Limb (tissue), 2 donors: ENCODE measurements around the gene MACROH2A1.

Experiments
- DNase-seq, 2 donors: peaks; one replicate each; pipeline ENCODE4 v3.0.0-alpha.2; 2016; ENCODE audit errors: extremely low spot score in 2 of 2

MACROH2A1 gene

DNA sequence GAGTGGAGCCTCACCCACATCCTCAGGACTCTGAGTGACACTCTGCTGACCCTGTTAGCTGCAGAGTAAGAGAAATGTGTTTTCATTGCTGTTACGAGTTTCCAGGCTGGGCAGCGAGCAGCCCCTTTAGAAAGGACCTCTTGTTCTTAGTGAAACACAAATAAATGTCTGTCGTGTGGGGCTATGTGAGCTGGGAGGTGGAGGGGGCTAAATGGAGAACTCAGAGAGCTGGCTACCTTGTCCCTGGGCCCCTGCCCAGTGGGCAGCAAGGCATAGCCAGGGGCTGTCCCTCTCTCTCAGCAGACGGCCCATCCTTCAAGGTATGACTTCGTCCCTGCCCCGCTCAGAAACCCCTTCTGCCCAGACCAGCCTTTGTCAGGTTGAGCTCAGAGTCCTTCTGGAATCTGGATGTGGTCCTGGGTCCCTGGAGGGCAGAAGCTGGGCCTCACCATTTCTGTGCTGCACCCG lies 38.0 kb upstream of the MACROH2A1 start:
- DNase-seq: peak in 1 of 2 donors; percentile 60

DNA sequence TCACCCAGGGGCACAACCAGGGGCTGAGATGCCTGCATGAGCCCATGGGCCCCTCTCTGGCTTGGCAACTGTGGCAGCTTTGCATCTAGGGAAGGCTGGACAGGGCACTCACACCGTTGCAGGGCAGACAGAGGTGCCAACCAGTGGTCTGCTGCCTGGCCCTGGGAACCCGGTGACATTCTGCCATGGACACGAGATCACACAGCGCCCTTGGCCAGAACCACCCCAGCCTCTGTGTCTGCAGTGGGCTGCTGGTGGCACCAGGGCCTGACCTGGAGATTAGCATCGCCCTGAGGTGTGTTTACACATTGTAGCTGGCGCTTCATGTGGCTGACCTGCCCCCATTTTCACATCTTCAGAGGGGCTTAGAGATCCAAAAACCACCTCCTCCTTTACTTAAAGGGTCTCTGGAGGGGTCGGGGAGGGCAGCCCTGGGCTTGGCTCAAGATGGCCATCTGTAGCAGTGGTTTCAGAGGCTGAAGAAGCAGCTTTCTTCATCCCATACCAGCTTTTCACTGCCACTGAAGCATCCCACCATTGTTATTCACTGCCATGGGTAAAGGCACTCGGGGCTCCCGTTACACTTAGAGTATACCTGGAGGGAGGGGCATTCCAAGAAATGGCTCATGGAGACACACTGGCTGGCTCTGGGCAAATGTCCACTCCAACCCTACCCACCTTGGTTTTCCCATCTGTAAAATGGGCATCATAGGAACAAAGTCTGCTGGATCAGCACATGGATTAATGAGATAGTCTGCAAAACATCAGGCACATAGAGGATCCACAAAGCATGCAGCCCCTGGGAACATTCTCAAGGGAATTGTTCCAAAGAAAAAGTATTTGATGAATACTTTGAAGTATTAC lies 36.7 kb upstream of the MACROH2A1 start:
- DNase-seq: peak in 1 of 2 donors; percentile 25

DNA sequence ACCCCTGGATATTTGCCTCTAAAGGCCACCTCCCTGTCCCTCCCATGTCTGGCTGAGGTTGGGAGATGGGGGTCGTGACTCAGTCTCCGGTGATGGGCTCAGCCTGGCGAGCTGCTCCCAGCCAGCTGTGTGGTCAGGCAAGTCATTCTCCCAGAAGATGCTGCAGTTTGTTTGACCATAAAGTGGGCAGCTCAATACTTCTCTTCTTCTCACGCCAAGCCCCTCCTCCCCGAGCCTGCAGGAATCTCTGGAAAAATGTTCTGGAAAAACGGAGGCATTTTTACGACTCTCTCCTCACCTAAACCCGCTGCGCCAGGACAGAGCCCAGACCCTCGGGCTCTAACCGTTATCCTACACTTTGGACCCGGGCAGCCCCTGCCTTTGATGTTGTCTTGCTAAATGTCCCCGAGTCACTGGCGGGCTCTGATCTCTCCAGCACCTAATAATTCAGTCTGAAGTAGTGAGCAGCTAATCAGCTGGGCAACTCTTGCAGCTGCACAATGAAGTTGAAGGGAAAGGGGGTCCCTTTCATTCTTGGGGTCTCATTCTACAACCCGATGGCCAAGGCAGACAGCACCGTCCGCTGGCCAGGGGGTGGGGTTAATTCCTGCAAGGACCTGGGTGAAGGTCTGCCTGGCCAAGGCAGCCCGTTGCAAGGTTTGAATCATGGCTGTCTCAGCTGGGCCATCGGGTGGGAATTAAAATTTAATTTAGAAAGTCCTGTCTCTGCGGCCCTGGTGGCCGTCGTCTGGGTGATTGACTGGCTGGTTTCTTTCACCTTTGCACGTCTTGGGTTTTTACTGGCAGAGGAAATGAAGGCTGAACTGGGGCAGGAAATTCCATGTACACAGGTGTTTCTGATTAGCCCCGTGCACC lies 35.8 kb upstream of the MACROH2A1 start:
- DNase-seq: peak in 1 of 2 donors; percentile 41

DNA sequence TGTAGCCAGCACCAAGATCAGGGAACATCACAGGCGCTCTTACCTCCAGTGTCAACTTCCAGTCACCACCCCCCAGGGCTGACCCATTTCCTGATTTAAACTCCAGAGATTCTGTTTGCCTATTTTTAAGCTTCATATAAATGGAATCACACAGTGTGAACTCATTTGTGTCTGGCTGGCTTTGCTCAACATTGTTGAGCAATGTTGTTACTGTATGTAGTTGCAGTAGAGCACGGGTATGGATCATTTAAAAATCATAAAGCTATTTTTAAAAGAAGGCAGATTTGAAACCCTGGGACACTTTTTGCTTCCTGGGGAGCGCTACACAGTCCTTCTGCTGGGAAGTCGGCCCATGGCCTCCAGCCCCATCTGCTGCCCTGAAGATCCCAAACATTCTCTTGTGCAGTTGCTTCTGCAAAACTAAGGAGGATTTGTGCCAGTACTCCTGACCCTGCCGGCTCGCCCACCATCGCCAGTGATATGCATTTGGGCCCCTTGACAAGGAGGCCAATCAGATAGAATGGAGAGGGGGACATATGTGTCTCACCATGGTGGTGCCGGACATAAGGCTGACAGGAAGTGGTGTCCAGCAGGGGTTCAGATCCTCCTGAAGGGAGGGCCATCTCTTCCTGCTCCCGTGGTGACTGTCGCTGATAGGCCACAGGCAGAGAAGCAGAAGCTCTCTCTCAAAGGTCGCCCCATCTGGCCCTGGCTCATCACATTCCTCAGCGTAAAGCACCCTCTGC lies 34.8 kb upstream of the MACROH2A1 start:
- DNase-seq: peak in 1 of 2 donors; percentile 32

DNA sequence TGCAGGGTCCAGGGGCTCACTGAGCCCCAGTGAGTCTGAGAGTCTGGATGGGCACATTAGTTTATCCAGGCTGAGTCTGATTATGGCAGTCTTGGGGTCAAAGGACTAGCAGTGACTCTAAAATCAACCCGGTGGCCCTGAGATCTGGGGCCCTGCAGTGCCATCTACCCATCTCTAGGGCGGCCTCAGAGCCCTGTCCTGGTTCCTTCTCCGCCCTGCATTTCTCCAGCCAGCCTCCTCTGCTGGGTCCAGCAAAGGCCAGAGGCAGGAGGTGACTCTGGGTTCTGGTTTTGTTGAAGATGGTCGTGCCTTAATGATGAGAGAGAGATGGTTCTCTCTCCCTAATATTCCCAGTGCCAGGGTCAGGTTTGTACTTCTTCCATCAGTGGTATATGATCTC lies 33.1 kb upstream of the MACROH2A1 start:
- DNase-seq: no peak

DNA sequence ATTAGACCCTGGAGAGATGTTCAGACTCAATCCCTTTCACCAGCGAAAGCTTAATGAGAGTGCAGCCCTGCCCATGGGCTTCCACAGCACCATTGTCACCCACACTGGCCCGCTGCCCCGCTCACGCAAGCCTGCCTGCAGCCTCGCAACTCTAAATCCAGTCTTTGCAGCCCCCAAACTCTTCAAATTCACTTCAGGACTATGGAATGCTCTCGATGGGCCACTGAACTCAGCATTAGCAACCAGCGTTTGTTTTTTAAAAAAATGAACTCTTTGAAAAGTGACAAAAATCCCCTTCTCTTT lies 31.1 kb upstream of the MACROH2A1 start:
- no peak for DNase-seq

DNA sequence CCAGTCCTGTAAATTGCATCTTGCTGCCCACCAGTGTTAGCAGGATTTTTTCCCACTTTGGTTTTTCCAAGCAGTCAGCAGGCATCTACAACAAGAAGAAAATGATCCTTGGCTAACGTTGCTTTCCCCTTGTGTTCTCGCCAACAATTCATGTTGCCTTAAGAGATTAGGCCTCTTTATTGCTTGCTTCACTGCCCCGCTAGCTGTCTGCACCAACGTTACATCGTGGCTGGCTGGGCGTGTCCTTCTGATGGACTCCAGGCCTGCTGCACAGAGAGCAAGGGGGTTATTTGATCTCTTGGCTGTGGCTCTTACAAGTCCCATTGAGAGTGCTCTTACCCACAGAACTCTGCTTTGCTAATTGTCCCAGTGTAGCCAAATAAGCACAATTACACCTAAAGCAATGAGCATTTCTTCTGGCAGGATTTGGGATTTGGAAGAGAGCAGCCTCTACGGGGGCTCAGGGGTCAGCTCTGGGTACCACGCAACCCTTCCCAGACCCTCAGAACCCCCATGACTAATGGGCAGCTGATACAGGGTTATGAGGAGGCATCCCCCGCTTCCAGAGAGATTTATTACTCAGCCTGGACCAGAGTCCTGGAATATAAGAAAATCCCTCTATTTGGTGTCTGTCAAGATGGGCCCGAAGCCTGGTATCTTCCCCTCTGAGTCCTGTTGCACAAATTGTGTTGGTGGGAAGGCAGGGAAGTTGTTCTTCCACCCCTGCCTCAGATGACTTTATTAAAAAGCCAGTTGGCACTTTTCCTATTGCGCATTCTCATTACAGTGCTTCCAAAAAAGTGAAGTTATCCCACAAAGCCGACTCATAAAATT lies 30.5 kb upstream of the MACROH2A1 start:
- peak in 1 of 2 donors; percentile 49 for DNase-seq

DNA sequence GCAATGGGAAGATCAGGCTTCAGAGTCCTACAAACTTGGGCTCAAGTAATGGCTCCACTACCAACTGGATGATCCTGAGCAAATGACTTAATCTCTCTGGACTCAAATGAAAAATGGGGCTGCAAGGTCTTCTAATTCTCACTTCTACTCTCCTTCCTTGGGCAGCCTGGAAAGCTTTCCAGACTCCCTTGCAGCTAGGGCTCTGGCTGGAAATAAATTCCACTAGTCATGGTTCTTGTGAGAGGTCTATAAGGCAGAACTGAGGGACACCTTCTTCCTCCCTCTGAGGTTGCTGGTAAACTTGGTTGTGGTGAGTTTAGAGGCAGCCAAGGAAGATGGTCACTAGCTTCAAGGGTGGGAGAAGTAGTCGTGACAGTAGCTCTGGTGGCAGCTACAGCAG lies 29.6 kb upstream of the MACROH2A1 start:
- no peak for DNase-seq

DNA sequence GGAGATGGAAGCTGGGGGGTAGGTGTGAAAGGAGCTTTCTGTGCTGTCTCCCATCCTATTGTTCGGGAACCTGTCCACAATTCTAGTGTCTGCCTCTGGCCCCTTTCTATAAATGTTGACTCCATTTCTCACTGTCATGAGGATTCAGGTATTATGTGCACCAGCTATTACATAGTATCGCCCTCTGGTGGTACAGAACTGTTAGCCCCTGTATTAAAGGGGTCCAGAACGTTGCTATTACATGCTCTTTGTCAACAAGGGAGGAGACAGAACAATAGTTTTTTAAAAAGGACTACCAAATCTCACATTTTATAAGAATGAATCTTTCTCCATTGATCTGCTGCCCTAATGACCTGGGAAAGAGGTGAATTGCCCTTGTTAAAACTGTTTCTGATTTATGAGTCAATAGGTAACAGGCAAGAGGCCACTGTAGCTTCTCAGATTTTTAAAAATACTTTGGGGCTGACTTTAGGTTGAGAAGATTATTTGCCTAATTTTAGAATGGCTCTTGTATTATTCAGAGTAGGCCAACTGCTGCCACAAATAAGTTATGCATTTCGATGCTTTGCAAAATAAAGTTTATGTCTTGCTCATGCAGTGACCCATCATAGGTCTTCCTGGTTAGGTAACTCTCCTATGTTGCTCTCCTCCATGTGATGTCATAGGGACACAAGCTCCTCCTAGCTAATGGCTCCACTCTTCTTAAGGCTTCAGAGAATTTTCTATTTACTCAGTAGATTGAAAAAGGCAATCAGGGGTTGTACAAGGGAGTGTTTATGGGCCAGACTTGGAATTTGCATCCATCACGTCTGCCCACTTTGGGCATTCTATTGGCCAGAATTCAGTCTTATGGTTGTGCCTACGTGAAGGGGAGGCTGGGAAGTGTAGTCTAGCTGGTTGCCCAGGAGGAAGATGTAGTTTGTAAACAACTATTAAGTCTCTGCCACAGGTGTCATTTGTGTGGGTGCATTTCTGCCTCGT lies 27.4 kb upstream of the MACROH2A1 start:
- no peak for DNase-seq

DNA sequence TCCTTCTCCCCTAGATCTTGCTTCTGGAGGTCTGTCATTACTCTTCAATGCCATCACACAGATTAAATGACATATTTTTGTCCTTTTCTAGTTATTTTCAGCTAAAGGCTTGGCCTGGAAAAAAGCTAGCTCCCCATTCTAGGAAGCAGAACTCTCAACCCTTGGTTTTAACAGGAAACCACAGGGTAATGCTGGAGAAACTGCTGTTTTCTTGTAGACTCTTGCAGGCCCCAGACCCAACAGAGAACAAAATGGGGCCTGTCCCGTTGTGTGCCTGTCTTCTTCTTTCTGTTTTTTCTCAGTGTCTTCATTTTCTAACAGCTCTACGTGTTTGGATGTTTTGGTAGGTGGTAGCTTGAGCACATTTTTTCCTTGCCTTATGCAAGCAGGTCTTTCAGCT lies 26.6 kb upstream of the MACROH2A1 start:
- DNase-seq: no peak

DNA sequence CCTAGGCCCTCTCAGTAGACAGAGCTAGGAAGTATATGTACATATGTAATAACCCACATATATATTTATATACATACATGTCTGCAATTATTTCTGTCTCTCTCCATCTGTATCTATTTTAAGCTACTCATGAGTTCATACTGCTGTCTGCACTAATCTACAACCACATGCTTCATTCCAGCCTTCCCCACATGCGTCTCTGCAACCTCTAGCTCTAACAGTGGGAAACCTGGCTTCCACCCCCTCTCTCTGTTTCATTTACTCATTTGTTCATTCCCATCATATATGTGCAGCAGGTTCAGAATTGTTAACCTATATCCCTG lies 24.8 kb upstream of the MACROH2A1 start:
- no peak for DNase-seq

DNA sequence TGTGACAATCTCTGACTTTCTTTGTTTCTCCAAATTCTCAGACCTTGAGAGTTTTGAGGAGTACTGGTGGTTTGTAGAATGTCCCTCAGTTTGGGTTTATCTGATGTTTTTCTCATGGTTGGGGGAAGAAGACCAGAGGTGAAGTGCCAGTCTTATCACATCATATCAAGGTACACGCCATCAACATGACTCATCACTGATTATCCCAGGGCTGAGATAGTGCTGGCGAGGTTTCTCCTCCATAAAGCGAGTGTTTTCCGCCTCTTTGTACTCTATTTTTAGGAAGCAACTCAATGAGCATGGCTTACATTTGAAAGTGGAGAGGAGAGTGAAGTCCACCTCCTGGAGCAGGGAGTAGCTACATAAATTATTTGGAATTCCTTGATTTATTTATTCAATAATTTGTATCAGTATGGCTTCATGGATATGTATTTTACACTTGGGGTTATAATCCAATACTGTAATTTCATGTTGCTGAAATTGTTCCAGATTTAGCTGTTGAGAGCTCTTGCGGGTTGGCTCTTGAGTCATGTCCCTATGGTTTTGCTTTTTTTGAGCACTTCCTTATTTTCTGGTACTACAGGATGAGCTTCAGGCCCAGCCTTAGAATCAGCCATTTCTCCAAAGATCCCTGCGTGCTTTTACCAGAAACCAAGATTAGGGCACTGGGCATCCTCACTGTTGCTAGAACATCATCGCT lies 24.3 kb upstream of the MACROH2A1 start:
- DNase-seq: no peak

DNA sequence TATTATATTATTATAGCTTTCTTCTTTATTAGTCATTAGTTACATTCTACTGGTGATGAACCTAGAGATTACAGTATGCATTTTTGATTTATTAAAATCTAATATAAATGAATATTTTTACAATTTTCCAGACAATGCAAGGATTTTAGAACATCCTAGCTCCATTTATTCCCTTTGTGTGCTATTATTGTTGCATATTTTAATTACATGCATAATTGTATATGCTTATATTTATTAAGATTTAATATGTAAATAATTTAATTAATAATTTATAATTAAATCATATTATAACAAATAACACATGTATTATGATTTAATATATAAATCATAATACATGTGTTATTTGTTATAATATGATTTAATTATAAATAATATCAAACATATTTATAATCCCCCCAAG lies 23.4 kb upstream of the MACROH2A1 start:
- no peak for DNase-seq

DNA sequence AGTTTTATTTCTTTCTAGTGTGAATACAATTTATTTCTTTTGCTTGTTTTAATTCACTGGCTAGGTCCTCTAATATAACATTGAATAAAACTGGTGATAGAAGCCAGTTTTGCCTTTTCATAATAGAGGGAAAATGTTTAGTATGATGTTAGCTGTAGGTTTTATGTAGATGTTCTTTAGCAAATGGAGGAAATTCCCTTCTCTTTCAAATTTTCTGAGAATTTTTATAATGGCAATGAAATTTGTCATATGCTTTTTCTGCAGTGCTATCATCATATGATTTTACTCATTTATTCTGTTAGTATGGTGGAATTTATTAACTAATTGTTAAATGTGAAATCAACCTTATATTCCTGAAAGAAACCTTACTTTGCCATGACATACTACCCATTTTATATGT lies 18.1 kb upstream of the MACROH2A1 start:
- DNase-seq: no peak

DNA sequence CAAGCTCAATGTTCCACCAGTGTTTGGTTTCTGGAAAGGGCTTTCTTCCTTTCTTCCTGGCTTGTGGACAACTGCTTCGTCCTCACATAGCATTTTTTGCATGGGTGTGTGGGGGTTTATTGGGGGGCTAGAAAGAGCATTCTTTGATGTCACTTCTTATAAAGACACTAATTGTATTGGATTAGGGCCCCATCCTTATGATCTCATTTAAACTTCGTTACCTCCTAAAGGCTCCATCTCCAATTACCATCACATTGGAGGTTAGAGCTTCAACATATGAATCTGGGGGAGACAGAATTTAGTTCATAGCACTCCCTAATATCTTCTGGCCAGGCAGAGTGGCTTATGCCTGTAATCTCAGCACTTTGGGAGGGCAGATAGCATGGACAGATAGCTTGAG lies 6.1 kb upstream of the MACROH2A1 start:
- no peak for DNase-seq

DNA sequence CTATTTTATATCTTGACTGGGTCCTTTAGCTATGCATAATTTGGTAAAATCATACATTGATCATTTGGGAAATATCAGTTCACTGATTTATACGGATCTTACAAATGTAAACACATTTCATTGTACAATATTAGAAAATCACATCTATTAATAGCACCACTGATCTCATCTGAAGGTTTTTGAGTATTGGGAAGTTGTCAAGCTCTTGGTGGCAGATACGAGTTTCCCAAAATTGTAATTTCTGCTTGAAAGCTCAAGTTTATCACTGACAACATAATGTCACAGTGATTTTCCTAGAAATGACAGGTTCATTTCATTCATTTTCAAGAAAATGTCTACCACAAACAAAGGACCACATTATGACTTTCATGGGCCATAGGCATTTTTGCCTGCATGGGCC lies 3.0 kb upstream of the MACROH2A1 start:
- no peak for DNase-seq

DNA sequence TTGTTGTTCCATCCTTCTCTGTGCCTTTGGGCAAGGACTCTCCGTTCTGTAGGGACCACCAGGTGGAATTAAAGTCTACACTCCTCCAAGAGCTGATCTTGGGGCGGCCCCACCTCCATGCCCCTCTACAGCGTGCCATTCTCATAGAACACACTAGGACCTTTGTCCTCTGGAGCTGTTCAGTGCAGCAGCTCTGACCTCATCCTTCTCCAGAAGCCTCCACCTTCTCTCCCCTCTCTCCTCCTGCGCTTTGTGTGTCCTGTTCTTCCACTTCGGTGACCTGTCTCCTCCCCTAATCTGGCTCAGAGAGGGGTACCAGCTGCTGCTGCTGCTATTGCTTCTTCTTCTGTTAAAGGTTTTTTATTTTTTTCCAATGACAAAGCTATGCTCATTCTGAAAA lies 1.8 kb upstream of the MACROH2A1 start:
- no peak for DNase-seq

DNA sequence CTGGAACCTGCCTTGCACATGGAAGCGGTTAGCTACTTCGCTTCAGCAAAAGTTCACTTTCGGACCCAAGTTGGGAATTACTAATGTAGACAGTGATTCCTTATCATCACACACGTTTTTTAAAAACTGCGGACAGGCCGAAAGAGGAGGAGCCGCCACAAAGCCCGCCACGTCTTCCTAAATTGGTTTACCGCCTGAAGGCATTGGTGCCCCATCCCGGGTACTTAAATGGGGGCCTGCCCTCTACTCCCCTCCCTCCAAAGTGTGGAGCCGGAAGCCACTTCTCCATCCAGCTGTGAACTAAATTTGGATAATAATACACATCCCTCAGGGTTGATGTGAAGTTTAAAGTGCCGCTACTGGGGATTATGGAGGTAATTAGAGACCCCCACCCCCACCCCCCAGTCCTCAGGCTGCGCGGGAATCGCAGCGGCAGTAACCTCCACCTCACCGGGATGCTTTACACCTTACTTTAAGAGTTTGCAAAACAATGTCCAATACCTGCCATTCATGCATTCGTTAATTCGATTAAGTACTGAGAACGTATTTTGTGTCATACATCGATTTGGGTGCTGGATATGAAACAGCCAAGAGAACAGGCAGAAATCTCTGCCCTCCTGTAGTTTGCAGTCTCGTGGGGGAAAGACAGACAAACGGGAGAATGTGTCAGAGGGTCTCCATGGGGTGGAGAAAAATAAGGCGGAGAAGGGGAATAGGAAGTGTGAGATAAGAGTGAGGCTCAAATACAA lies 937 bp upstream of the MACROH2A1 start:
- DNase-seq: peak; percentile 12 to 43
